Transverse colon (tissue), 4 donors: ENCODE results near the gene DOCK1.

Experiments
- POLR2A ChIP-seq: fragments of 450-650 bp; IDR thresholded peaks from one replicate; pipeline ENCODE4 v1.6.1; 2016; ENCODE audit warnings: antibody characterized with exemption, mild to moderate bottlenecking, moderate library complexity
- POLR2AphosphoS5 ChIP-seq, 3 donors: sonication (generic); formaldehyde crosslinking; IDR thresholded peaks; one replicate each; pipeline ENCODE4 v1.6.1; 2016; ENCODE audit warnings: antibody characterized with exemption in 3 of 3
- TF ChIP-seq, protein P1 (sequence below), 5 experiments: fragments of 200-600 bp in 3 of 5; fragments of 450-650 bp in 2 of 5; sonication (generic) in 3 of 5; IDR thresholded peaks; 1 replicate in 2 of 5; 2 replicates in 3 of 5; pipeline ENCODE4 v1.5.1; 2016 to 2017; ENCODE audit warnings: antibody characterized with exemption in 5 of 5, inconsistent platforms in 3 of 5, mild to moderate bottlenecking in 2 of 5, moderate library complexity in 1 of 5

DNA sequence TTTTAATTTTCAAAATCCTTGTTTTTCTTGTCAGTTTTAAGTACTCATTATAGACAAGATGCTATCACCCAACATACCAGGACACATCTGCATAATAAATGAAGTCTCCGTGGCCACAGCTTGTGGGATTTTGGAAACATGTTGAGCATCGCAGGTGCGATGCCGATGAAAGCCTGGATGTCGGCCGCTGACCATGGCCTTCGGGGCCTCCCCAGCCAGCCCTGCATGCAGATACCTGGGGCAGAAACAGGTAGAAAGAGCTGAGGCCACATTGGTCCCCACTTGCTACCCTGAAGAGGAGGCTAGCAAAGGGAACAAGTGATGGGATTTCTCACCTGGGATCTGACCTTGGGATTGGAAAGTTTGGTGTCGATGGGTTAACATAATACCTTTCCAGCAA is 123.8 kb downstream of the DOCK1 start:
- no peak for TF ChIP-seq POLR2A
- TF ChIP-seq POLR2AphosphoS5 (IDR thresholded peaks at IDR 0.05) = no peak
- TF ChIP-seq, protein P1, sequence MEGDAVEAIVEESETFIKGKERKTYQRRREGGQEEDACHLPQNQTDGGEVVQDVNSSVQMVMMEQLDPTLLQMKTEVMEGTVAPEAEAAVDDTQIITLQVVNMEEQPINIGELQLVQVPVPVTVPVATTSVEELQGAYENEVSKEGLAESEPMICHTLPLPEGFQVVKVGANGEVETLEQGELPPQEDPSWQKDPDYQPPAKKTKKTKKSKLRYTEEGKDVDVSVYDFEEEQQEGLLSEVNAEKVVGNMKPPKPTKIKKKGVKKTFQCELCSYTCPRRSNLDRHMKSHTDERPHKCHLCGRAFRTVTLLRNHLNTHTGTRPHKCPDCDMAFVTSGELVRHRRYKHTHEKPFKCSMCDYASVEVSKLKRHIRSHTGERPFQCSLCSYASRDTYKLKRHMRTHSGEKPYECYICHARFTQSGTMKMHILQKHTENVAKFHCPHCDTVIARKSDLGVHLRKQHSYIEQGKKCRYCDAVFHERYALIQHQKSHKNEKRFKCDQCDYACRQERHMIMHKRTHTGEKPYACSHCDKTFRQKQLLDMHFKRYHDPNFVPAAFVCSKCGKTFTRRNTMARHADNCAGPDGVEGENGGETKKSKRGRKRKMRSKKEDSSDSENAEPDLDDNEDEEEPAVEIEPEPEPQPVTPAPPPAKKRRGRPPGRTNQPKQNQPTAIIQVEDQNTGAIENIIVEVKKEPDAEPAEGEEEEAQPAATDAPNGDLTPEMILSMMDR (IDR thresholded peaks at IDR 0.05) = no peak
